COLO668 (cell line): Measurements from ENCODE around the gene CMC2.

ENCODE experiments used
- DNase-seq: peaks from one replicate; lab custom pipeline; 2025; ENCODE audit not compliant: unreplicated experiment; lab: John Stamatoyannopoulos, UW

CMC2 gene

DNA sequence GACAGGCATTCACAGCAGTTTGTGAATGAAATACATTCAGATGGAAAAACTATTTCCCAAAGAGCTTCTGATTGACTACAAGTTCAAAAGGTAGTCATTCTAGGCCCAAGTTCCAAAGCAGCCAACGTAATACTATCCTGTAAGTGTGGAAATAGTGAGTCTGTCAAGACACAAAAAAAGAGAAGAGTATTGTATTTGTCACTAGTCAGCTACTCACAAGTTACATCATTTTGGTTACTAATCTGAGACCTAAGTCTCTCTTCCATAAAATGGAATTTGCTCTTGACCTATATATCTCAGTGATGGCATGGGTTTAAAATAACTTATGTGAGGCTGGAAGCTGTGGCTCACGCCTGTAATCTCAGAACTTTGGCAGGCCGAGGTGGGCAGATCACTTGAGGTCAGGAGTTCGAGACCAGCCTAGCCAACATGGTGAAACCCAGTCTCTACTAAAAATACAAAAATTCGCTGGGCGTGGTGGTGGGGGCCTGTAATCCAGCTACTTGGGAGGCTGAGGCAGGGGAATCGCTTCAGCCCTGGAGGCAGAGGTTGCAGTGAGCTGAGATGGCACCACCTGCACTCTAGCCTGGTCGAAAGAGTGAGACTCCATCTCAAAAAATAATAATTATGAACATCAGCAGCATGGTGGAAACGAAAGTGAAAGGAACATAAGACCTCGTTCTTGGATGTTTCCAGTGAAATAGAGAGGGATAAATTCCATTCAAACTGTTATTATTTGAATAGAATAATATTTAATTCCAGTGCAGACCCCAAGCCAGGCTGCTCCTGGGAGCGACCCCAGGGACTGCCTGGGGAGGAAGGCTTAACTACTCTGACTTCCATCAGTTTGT lies 2.9 kb downstream of the CMC2 start:
- no peak for DNase-seq

DNA sequence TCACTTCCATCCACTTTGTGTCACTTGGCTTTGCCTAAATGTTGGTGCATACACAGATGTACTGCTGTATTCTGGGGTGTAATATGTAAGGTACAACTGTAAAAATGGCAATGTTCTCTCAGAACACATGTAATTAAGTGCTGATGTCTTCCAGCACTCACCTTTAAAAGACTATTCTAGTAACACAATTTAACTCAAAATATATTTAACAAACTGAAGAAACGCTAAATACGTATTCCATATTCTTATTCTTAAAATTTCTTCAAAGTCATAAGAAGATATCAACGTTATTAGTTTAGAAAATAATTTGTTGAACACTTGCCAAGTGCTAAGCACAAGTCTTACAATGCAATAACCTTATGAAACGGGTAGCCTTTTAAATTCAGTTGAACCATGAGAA lies 3.6 kb downstream of the CMC2 start:
- DNase-seq: no peak

DNA sequence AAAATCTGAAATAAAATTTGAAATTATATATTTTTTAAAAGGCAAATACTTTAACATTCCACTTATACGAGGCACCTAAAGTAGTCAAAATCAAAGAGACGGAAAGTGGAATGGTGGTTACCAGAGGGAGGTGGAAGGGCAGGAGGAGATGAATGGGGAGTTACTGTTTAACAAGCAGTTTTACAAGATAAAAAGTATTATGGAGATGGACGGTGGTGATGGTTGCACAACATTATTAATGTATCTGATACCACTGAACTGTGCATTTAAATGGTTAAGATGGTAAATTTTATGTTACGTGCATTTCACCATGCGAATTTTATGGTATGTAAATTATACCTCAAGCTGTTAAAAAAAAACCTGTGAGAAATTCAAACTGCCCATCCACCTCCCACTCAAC lies 5.4 kb downstream of the CMC2 start:
- no peak for DNase-seq

DNA sequence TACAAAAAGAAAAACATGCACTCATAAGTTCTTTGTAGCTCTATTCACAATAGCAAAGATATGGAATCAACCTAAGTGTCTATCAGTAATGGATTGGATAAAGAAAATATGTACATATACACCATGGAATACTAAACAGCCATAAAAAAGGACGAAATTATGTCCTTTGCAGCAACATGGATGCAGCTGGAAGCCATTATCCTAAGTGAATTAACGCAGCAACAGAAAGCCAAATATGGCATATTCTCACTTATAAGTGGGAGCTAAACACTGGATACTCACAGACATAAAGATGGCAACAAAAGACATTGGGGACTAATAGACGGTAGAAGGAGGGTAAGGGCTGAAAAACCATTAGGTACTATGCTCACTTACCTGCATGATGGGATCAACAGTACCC lies 5.8 kb downstream of the CMC2 start:
- no peak for DNase-seq

DNA sequence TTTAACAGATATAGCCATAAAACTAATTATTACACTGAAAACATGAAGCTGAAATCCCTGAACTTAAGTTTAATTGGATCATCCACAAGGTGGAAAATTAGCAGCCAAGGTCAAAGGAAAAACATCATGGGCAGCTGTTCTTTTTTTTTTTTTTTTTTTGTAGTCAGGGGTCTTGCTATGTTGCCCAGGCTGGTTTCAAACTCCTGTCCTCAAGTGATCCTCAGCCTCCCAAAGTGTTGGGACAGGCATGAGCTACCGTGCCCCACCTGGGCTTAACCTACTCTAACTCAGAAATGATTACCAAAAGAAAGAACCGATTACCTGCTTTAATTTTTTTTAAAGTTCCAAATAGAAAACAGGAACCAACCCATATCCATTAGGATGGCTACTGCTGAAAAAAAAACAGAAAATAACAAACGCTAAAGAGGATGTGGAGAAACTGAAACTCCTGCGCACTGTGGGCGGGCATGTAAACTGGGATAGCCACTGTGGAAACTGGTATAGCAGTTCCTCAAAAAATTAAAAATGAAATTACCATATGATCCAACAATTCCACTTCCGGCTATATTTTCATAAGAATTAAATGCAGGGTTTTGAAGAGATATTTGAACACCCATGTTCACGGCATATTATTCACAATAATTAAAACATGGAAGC lies 8.6 kb downstream of the CMC2 start:
- DNase-seq: no peak

DNA sequence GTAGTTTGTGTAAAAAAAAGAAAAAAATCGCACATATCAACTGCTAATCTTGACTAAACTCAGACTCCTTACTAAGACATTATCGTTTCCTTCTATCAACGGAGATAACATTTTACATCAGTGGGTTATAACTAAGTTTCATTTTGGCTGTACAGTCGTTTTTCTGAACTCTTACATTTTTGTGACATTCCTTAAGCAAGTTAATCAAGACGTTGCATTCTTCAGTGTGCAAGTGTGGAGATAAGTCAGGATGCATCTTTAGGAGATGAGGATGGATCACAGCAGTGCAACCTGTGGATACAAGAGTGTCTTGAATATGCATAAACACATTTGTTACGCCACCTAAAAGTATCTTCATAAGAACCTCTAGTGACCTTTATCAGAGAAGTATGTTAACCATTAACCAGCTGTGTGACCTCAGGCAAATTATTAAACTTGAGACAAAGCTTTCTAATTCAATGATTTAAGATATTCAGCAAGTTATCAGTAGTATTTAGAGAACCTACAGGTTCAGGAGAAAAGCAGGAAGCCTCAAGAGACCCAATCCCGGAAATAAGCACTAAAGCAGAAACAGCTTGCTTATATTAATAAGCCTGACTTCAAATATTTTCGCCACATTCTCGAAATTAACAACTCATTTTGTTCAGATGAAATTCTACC lies 9.4 kb downstream of the CMC2 start:
- no peak for DNase-seq

DNA sequence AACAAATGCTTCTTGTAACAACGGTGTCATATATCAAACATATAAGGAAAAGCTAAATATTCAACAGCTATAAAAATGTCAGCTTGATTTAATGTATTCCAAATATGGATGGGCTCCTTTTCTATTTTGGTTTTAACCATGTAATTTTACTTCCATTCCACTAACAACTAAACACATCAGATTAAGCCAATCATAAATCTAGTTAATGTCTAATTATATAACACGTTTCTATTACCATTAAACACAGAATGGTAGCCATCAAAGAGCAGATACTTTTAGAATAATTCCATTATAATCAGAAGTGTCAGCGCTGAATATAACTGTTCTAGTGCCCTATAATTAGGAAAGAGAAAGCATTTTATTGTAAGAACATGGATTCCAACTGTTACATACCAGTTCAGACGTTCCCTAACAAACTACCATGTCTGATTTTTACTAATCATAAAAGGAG lies 10.0 kb downstream of the CMC2 start:
- no peak for DNase-seq

DNA sequence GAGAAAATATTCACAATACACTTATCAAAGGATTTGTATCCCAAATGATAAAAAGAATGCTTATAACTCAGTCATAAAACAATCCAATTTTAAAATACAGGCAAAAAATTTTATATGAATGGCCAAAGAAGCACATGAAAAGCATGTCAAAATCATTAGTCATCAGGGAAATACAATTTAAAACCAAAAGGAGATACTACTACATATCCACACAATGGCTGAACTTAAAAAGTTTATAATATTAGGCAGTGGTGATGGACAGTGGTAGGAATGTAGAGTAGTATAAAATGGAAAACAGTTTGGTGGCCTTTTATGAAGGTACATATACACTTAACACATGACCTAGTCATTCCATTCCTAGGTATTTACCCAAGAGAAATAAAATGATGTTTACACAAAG lies 12.2 kb downstream of the CMC2 start:
- no peak for DNase-seq

DNA sequence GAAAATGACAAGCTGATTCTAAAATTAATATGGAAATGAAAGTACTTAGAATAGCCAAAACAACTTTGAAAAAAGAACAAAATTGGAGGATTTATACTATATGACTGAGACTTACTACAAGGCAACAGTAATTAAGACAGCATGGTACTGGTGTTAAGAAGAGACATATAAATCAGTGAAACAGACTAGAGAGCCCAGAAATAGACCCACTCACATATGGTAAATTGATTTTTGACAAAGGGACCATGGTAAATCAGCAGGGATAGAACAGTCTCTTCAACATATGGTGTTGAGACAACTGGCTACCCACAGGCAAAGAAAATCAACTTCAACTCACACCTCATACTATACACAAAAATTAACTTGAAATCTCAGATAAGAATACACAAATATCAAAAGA lies 12.9 kb downstream of the CMC2 start:
- no peak for DNase-seq

DNA sequence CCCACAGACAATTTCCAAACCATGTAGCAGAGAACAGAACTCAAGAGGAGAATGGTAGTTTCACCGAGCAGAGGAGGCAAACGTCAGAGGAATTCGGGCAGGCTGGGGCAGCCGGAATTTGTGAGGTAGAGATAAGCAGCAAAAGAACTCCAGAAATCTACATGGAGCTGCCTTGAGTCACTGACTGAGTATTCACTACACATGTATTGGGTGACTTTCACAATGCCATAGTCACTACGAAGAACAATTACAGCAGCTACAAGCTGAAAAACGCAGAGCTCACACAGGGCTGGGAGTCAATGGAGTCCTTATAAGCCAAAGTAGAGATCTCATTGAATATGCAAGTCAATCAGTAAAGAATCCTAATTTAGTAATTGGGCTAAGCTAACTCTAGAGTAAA lies 13.4 kb downstream of the CMC2 start:
- no peak for DNase-seq

DNA sequence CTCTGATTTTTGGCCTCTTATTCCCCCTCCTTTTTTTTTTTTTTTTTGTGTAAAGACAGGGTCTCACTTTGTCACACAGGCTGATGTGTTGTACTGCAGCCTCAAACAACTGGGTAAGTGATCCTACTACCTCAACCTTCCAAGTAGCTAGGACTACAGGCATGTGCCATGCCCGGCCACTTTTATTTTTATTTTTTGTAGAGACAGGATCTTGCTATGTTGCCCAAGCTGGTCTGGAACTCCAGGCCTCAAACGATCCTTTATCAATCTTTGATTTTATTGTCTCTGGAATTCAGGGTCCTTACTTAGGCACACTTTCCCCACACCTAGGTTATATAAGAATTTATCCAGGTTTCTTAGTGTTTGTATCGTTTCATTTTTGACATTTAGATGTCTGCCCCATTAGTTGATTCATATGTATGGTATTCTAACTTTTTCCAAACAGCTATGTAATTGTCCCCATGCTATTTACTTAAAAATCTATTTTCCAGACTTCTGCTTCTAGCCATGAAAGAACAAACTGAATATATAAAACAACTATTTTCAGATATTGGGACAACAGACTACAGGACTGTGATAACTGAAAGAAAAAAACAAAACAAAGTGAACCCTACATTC lies 13.9 kb downstream of the CMC2 start:
- no peak for DNase-seq

DNA sequence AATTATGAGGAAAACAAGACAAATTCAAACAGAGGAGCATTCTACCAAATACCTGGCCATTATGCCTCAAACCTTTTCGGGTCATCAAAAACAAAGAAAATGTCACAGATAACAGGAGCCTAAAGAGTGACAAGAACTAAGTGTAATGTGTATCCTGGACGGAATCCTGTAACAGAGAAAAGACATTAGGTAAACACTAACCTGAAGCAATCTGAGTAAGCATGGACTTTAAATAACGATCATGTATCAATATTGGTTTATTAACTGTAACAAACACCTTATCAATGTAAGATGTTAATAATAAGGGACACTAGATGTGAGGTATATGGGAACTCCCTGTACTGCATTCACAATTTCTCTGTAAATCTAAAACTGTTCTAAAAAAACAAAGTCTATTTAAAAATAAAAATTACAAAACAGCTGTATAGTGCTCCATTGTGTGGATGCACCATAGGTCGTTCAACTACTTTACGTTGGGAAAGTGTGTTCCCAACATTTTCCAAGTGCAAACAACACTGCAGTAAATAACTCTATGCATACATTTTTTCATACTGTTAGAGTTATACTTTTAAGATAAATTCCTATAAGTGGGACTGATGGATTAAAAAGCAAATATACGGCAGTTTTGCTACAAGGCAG lies 14.8 kb downstream of the CMC2 start:
- DNase-seq: no peak

DNA sequence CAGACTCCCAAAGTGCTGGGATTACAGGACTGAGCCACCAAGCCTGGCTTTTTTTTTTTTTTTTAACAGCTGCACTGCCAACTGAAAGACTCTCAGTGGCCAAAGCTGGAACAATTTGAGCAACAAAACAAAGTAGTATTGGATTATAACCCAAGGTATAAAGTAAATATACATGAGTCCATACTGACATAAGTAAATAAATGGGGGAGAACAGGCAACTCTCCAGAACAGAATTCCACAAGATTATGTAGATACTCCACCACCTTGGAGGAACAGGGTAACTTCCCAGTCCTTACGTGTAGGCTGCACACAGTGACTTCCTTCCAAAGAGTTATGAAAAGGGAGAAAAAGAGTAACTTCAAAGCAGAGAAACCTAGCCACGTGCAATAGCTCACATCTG lies 15.7 kb downstream of the CMC2 start:
- DNase-seq: no peak

DNA sequence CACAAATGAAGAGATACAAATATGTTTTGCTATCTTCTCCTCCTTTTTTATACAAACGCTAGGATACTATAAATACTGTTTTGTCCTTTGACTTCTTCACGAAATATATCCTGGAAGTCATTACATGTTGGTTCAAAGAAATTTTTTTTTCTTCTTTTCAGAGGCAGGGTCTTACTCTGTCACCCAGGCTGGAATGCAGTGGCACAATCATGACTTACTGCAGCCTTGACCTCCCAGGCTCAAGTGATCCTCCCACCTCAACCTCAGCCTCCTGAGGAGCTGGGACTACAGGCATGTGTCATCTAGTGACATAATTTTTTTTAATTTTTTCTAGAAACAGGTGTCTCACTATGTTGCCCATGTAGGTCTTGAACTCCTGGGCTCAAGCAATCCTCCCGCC lies 16.1 kb downstream of the CMC2 start:
- no peak for DNase-seq

DNA sequence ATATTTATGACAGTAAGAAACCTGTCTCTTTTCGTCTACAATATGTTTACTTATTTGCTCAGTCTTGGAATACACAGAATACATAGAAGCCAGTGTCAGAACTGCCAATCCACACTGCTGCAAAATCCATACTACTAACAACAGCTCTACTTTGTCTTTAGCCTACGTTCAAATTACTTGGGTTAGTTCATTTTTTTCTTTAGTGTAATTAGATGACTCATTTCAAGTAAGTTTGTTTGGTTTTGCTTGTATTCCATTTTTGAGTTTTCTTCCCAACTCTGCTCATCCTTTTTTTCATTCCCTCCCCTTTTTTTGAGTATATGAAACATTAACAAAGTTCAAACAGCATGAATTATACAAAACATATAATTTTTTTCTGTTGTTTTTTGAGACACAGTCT lies 16.9 kb downstream of the CMC2 start:
- DNase-seq: no peak

DNA sequence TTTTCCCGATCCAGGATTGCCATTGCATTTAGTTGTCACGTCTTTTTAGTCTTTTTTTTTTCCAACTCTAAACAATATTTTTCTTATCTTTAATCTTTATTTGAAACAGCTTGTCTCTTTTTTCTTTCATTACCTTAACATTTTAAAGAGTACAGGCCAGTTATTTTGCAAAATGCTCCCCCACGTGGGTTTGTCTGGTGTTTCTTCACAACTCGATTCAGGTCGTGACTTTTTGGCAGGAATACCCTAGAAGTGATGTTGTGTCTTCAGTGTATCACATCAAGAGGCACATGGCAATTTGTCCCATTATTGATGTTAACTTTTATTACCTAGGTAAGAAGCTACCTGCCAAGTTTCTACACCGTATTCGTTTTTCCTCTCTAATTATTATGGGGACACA lies 17.9 kb downstream of the CMC2 start:
- no peak for DNase-seq

DNA sequence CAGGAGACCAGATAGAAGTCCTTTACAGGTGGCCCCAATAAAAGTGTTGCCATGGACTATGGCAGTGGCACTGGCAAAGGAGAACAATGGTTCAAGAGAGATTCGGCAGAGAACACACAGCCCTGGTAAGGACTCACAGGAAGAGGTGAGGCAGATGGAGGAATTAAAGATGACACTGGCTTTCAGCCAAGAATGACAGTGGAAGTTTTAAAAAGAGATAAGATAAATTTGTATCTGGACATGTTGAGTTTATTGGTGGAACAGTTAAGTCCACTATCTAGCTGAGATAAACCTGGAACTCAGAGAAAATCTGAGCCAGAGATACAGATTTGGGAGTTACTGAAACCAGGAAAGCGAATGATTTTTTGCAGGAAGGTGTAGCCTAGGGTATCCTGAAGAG lies 20.1 kb downstream of the CMC2 start:
- DNase-seq: no peak

DNA sequence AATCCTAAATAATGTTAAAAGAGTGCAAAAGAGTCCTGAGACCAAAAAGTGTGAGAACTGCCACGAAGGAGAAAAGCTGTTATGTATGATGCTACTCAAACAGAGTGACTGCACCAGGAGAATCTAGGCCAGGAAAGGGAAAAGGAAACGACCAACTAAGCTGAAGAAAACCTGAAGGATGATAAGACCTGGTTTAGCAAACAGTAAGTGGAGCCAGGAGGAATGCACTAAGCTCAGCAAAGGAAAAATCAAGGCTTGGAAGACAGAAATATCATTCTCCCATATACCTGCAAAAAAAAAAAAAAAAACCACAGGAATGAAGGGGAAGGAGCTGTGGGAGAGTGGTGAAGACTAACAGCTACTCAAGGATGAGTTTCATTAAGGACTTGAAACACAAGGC lies 21.1 kb downstream of the CMC2 start:
- DNase-seq: no peak

DNA sequence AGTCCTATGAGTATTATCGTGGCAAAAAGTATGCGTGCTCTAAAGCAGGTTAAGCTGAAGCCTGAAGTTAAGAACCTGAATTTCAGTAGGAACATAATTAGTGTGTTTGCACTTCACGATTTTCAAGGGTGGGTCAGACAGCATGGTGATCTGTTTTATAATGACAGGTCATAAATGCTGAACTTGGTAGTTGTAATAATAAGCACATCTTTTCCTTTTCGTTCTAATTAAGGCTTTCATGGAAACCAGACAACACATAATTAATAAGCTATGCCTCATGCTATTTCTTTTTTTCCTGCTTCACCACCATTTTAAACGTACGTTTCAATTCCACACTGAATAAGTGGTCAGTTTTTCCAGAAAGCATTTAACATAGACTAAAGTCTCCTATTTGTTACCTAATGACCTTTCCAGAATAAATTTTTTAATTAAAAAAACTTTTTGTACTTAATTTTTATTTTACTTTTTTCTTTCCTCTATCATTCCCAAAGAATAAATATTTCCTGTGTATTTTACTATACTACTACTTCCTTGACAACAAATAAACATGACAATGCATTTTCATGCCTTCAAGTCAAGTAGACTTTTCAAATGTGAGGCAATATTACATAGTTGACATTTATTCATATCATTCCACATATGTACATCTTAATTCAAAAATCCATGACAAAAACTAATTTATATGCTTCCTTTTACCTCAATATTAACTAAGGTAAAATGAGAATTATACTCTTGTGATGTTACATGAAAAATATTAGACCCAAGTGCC lies 22.4 kb downstream of the CMC2 start:
- no peak for DNase-seq

DNA sequence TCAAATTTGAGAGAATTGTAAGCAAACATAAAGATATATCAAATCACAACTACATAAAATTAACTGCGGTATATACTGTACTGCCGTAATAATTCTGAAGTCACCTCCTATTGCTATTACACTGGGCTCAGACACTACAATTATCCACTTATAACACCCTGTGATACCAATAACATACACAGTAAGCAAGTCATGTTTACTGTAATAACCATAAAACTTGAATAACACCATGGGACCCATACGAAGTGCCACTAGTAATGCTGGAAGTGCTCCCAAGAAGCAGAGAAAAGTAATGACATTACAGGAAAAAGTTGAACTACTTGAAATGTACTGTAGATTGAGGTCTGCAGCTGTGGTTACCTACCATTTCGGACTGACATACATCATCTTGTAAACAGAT lies 24.0 kb downstream of the CMC2 start:
- no peak for DNase-seq

DNA sequence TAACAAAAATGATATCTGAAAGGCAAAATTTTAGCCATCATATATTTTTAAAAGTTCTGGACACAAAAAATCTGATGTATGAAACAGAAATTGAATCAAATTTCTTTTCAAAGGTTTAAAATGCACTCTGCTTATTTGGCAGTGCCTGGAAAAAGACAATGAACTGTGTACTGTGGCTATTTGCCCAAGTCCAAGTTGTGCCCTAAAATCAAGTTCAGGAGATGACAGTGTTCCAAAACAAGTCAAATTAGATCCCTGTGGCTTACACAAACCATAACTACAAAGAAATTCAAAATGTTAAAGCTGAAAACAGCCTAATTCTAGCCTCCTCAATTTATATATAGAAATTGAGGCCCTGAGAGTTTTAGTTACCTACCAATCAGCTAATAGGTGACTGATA lies 25.6 kb downstream of the CMC2 start:
- no peak for DNase-seq
